ENCODE measurements around the gene PGLYRP4.

- TF ChIP-seq POLR2A (IDR thresholded peaks at IDR 0.05), result no peak
- no peak for TF ChIP-seq POLR2AphosphoS5 (IDR thresholded peaks at IDR 0.05)
- TF ChIP-seq, protein P1, sequence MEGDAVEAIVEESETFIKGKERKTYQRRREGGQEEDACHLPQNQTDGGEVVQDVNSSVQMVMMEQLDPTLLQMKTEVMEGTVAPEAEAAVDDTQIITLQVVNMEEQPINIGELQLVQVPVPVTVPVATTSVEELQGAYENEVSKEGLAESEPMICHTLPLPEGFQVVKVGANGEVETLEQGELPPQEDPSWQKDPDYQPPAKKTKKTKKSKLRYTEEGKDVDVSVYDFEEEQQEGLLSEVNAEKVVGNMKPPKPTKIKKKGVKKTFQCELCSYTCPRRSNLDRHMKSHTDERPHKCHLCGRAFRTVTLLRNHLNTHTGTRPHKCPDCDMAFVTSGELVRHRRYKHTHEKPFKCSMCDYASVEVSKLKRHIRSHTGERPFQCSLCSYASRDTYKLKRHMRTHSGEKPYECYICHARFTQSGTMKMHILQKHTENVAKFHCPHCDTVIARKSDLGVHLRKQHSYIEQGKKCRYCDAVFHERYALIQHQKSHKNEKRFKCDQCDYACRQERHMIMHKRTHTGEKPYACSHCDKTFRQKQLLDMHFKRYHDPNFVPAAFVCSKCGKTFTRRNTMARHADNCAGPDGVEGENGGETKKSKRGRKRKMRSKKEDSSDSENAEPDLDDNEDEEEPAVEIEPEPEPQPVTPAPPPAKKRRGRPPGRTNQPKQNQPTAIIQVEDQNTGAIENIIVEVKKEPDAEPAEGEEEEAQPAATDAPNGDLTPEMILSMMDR (IDR thresholded peaks at IDR 0.05), result no peak
Observed at GRCh38 chr1:153324912-153325311, 23.7 kb downstream of the PGLYRP4 start.

Data from prostate gland (tissue), 2 donors.